Measurements from ENCODE around the gene SLC16A10.
"Not testable (repeated sequence)": the region's sequence is repeated elsewhere in the genome, so short reads cannot be mapped to it uniquely, and the experiment has no call there.

SLC16A10 gene

DNA sequence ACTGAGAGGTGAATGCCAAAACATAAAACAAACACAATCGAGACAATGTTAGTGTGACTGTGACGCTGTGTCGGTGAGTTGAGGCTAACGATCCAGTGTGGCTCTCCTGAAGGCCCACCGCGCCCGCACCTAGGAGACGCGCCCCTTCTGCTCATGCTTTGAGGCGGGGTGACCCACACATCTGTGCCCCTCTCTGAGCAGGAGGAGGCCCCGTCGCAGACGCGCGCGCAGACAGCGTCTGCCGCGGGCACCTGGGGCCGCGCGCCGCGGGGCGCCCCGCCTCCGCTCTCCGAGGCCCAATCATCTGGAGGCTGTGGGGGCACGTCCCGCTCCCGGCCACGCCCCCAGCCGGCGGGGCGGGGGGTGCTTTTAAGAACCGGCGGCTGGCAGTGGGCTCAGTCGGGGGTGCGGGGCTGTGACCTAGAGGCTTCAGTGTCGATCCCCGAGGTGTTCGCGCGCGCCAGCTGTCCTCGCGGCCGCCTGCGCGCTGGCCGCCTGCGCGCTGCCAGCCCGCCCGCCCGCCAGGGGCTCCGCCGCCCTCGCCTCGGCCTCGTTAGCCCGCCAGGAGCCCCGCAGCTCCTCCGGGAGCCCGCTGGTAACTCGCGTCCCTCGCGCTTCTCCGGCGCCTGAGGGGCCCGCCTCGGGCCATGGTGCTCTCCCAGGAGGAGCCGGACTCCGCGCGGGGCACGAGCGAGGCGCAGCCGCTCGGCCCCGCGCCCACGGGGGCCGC, at the start of gene SLC16A10:
TSS of gene SLC16A10 (plus strand) at position 398 of the 730 bp plus-strand sequence. CDS start at position 648, 250 bp downstream.
- peak; percentile 66 to 78 for DNase-seq

DNA sequence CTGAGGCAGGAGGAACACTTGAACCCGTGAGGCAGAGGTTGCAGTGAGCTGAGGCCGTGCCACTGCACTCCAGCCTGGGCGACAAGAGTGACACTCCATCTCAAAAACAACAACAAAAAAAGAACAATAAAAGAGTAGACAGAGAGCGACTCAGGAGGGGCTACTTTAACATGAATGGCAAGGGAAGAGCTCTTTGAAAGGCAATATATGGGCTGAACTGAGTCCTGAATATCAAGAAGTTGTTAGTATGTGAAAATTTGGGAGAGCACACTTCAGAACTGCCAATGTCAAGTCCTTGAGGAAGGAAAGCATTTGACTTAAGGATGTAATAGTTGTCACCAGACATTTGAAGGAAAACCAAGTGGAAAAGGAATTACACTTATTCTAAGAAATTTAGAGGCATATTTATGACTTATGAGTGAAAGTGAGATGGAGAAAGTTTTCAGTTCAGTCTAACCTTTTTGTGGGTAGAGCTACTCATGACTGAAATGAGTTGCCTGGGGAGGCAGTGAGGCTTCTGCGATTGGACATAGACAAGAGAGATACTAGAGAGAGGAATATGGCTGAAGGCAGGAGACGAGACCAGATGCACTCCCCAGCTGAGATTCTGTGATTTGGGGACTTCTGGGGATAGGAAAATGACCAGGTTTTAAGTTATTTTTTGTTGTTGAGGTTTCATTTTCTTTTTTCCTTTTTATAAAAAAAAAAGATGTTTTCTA, 48.6 kb upstream of the SLC16A10 start:
- DNase-seq, result no peak

DNA sequence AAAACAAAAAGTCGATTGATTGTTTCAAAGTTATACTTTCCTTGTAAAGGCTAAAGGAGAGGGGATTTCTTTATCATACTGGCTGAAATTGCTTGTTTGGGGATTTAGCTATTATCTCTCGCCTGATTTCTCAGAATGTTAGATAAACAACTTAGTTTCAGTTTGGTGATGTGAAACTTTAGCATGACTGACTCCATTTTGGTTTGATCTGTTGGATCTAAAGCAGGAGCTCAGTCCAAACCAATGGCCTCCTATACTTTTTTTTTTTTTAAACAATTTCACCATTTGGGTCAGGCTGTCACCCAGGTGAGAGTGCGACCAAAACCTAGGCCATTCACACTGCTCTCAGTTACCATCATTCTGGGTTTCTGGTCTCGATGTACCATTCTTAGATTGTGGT, 45.4 kb upstream of the SLC16A10 start:
- no peak for DNase-seq

GRCh38 chr6:111047244-111047643, 40.1 kb upstream of the SLC16A10 start:
- DNase-seq, result no peak

GRCh38 chr6:111050261-111051023, 36.9 kb upstream of the SLC16A10 start:
- no peak for DNase-seq

- no peak for DNase-seq
These were observed 35.1 kb upstream of the SLC16A10 start for GRCh38 chr6:111052171-111052570.

GRCh38 chr6:111057074-111057752, 30.1 kb upstream of the SLC16A10 start:
- DNase-seq, result peak; percentile 9 to 28

GRCh38 chr6:111061508-111061907, 25.8 kb upstream of the SLC16A10 start:
- DNase-seq, result no peak

- DNase-seq, result not testable (repeated sequence)
These were observed 25.3 kb upstream of the SLC16A10 start for GRCh38 chr6:111061985-111062384.

DNA sequence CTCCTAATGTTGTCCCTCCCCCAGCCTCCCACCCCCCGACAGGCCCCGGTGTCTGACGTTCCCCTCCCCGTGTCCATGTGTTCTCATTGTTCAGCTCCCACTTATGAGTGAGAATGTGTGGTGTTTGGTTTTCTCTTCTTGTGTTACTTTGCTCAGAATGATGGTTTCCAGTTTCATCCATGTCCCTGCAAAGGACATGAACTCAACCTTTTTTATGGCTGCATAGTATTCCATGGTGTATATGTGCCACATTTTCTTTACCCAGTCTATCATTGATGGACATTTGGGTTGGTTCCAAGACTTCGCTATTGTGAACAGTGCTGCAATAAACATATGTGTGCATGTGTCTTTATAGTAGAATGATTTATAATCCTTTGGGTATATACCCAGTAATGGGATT, 24.4 kb upstream of the SLC16A10 start:
- not testable (repeated sequence) for DNase-seq

DNA sequence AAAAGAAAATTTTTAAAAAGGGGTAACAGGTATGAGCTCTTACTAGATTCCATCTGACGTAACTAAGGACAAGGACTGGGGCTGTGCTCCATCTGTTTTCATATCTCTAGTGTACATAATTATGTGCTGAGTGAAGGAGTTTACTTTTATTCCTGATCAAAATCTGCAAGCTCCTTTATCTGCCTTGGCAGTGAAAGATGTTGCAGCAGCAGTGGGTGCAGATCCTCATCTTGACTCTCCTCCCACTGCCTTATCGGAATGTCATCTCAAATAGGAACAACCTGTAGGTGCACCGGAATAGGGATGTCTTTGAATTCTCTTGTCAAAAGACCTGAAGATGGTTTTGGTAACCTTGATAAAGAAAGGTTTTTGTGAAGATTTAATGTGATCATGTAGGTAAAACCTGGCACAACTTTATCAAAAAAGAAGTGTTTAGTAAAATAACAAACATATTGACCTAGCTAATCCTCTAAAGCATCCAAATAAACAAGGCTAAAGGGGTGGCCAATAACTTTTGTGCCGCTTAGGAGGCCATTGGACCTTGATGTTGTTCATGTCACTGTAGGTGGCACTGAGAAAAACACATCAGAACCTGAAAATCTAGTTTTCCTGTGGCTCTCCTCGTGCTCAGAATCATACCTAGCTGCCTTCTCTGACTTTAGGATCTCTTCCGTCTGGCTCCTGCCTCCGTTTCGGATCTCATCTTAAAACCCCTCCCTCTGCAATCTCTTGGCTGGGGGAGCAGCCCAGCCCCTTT, 19.0 kb upstream of the SLC16A10 start:
- no peak for DNase-seq

DNA sequence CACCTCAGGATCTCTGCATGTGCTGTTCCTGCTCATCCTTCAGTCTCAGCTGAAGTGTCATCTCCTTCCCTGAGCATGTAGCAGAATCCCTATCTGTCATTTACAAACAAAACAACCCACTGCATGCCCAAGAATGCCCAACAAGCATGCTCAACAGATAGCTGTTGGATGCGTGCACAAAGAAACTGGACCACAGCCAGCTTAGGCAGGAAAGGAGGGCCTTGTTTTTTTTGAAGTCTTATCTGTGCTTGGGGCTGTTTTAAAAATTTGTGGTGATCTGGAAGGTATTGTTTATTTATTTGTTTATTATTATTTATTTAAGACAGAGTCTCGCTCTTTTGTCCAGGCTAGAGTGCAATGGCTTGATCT, 18.5 kb upstream of the SLC16A10 start:
- DNase-seq, result no peak

GRCh38 chr6:111069382-111070104, 17.8 kb upstream of the SLC16A10 start:
- no peak for DNase-seq

GRCh38 chr6:111070105-111071005, 16.9 kb upstream of the SLC16A10 start:
- DNase-seq, result no peak

- no peak for DNase-seq
These were observed 14.4 kb upstream of the SLC16A10 start for GRCh38 chr6:111072801-111073360.

DNA sequence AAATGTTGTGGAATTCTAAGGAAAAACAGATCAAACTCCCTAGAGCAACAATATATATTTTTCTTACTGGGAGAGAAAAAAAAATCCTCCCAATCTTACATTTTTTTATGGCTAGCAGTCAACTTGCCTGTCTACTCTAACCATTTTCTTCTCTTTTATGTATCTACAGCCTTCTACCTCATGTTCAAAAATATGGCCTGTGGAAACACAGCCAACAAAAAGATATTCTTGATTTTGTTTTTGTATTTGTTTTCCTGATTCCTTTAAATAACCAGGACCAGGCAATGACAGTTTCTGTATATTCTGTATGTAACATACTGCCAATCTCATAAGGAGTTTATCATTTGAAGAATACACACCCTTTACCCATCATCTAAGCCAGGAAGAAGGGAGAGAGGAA, 13.0 kb upstream of the SLC16A10 start:
- no peak for DNase-seq

DNA sequence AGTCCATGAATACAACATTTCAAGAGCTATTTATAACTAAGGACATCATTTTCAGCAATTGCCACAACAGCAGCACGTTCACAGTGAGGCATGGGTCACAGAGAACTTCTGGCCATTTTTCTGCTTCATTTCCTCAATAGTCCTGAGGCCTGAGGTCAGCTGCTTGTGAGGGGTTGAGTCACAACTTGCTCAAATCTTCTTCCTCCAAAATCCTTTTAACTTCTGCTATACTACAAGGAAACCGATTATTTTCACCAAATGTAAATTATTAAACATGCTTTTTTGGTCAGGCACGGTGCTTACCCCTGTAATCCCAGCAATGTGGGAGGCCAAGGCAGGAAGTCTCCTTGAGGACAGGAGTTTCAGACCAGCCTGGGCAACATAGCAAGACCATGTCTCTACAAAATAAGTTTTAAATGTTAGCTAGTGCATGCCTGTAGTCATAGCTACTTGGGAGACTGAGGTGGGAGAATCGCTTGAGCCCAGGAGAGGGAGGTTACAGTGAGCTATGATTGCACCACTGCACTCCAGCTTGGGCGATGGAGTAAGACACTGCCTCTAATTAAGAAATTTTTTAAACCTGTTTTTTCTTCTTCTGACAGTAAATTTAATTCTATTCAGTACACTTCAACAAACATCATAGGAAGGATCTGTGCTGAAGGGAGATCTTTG, 11.1 kb upstream of the SLC16A10 start:
- DNase-seq, result no peak

- no peak for DNase-seq
These were observed 6.6 kb upstream of the SLC16A10 start for GRCh38 chr6:111080698-111081097.

GRCh38 chr6:111086685-111087084, 618 bp upstream of the SLC16A10 start:
- no peak for DNase-seq
